Heart right ventricle (tissue), 16 donors: ENCODE data around the gene SPESP1. TPM values are rescaled to one million over a fixed set of nuclear protein-coding genes. Genes with fewer than 3 reads are reported as not detected.

ENCODE experiments used
- ATAC-seq, 8 donors: fragments of 200-7000 bp; cut with Tn5 transposase; one replicate each; pipeline ENCODE4 v1.9.1; 2020; ENCODE audit warnings: mild to moderate bottlenecking in 8 of 8, moderate library complexity in 8 of 8, moderate number of reproducible peaks in 1 of 8
- DNase-seq, 2 donors: peaks; one replicate each; pipeline ENCODE4 v3.0.0-alpha.2; 2020
- H3K27ac ChIP-seq, 10 donors: fragments of 200-600 bp; sonication (generic) in 2 of 10; one replicate each; pipeline versions ENCODE4 v1.5.0 to v1.8.0; 2020 to 2022; ENCODE audit warnings: mild to moderate bottlenecking in 3 of 10
- H3K27me3 ChIP-seq, 7 donors: fragments of 200-600 bp; one replicate each; pipeline ENCODE4 v1.8.0; 2021 to 2022; ENCODE audit warnings: mild to moderate bottlenecking in 2 of 7
- H3K36me3 ChIP-seq, 9 donors: fragments of 200-600 bp; sonication (generic) in 1 of 9; one replicate each; pipeline versions ENCODE4 v1.5.0 to v1.8.0; 2020 to 2022; ENCODE audit warnings: mild to moderate bottlenecking in 2 of 9
- H3K4me1 ChIP-seq, 9 donors: fragments of 200-600 bp; sonication (generic) in 1 of 9; one replicate each; pipeline versions ENCODE4 v1.5.0 to v1.8.0; 2020 to 2022; ENCODE audit warnings: mild to moderate bottlenecking in 4 of 9
- H3K4me3 ChIP-seq, 10 donors: fragments of 200-600 bp; sonication (generic) in 2 of 10; one replicate each; pipeline versions ENCODE4 v1.5.0 to v1.8.0; 2020 to 2022; ENCODE audit warnings: mild to moderate bottlenecking in 7 of 10, moderate library complexity in 2 of 10
- H3K9me3 ChIP-seq, 11 donors: fragments of 200-600 bp in 10 of 11; sonication (generic) in 2 of 11; one replicate each; pipeline versions ENCODE4 v1.5.0 to v1.8.0; 2013 to 2022; ENCODE audit warnings: mild to moderate bottlenecking in 2 of 11, control low read depth in 1 of 11, moderate library complexity in 1 of 11
- WGBS, 2 donors: extraction: QIAGEN DNeasy Blood & Tissue Kit; methylation state at CpG; one replicate each; pipeline ENCODE4 v1.1.7; 2013; ENCODE audit warnings: inconsistent platforms in 1 of 2; 5-methylcytosine and 5-hydroxymethylcytosine counted together
- intact Hi-C, 10 donors: fragments of 100-400 bp; cut with DNase I; formaldehyde crosslinking; loops; one replicate each; pipeline versions ENCODE4 v1.11.1 to v1.14.2; 2022
- polyA plus RNA-seq, 2 donors: library from polyadenylated mRNA; stranded (reverse); fragments of 200-250 nt; gene quantifications; one replicate each; pipeline ENCODE4 v1.2.3, GENCODE V29; 2013
- total RNA-seq, 10 donors: library from RNA; stranded (reverse); fragmentation: NEBNext Ultra II Directional in 3 of 10; extraction: Animal tissue kit (Norgen Biotek cat#: 25700) in 3 of 10; gene quantifications; one replicate each; pipeline versions ENCODE4 v1.2.1 to v1.2.4, GENCODE V29; 2021 to 2023
- TF ChIP-seq, protein P1 (sequence below), 9 donors: fragments of 200-600 bp; sonication (generic) in 2 of 9; IDR thresholded peaks; one replicate each; pipeline versions ENCODE4 v1.5.0 to v1.8.0; 2021 to 2022; ENCODE audit warnings: antibody characterized with exemption in 9 of 9, mild to moderate bottlenecking in 5 of 9, moderate library complexity in 1 of 9
- donor health status: Arrhythmogenic right ventricular cardiomyopathy.
- donor health status: ischemic (EF 13 %, LVEDD 7.1; RV severe dilation, severe dysfunction).
- donor health status: healthy with polysubstance abuse.
- donor health status: DM: no; HTN: yes; CAD: no.
- donor health status: DM: no; HTN: no; CAD: no.
- donor health status: ischemic (EF 25% LVEDD 6.9; RV normal size, moderate dysfunction).
- donor health status: ischemic (EF 25% LVEDD 5.7; RV mildly dilated, moderate dysfunction).
- donor health status: healthy.
- donor health status: DM: yes; HTN: yes; CAD: no.
- donor health status: Ischemic cardiomyopathy.
- donor health status: ischemic (EF 35%, LVEDD 5.7; RV mildly dilated, moderate dysfunction).
- donor health status: nonischemic (EF 11% LVEDD 7.7; RV severe dilation, severe dysfunction).
- donor health status: DM: yes; HTN: yes; CAD: no.
- donor health status: PGD.
- donor health status: ischemic (EF 29% LVEDD 5.4; RV normal size, mild dysfunction).
- donor health status: nonischemic (EF 23%, LVEDD 6.1; RV moderate dilation, normal function).

Gene SPESP1
- total and polyA plus RNA-seq, 12 donors, result 1.0 to 10.5 (median 4.8) TPM

DNA sequence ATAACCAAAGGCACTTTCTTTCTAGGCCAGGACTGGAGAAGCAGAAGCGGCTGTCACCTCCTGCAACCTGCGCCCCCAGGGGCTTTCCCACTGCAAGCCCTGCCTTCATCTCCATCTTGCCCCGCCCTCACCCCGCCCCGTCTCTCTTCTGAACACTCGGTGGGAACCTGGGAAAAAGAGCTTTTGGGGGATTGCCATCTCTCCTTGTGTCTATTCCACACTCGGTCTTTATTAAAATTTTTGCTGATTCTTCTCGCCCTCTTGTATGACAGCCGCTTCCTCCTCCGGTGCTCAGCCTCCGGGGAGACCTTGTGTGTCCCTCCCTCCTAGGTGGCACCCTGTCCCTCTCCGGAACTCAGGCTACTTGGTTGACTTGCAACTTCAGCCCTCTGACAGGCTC lies 41.9 kb upstream of the SPESP1 start:
- Histone ChIP-seq H3K36me3 (no peaks in the 10 kb centered on the region), H3K4me1 (peaks cover 0 to 11% (median 0%) of the 10 kb centered on the region in 9 donors), H3K9me3 (no peaks in the 10 kb centered on the region), H3K27me3 (peaks cover 0 to 12% (median 0%) of the 10 kb centered on the region in 7 donors), H3K4me3 (no peak overlapping the region), H3K27ac (no peak overlapping the region)
- DNase-seq (no peak), ATAC-seq (no peak)
- 62 to 64% methylated on average over 12 of the region's 12 CpGs for WGBS, 2 donors
- intact Hi-C loops, result no loop called here
- TF ChIP-seq, protein P1, sequence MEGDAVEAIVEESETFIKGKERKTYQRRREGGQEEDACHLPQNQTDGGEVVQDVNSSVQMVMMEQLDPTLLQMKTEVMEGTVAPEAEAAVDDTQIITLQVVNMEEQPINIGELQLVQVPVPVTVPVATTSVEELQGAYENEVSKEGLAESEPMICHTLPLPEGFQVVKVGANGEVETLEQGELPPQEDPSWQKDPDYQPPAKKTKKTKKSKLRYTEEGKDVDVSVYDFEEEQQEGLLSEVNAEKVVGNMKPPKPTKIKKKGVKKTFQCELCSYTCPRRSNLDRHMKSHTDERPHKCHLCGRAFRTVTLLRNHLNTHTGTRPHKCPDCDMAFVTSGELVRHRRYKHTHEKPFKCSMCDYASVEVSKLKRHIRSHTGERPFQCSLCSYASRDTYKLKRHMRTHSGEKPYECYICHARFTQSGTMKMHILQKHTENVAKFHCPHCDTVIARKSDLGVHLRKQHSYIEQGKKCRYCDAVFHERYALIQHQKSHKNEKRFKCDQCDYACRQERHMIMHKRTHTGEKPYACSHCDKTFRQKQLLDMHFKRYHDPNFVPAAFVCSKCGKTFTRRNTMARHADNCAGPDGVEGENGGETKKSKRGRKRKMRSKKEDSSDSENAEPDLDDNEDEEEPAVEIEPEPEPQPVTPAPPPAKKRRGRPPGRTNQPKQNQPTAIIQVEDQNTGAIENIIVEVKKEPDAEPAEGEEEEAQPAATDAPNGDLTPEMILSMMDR (IDR thresholded peaks at IDR 0.05), result no peak

DNA sequence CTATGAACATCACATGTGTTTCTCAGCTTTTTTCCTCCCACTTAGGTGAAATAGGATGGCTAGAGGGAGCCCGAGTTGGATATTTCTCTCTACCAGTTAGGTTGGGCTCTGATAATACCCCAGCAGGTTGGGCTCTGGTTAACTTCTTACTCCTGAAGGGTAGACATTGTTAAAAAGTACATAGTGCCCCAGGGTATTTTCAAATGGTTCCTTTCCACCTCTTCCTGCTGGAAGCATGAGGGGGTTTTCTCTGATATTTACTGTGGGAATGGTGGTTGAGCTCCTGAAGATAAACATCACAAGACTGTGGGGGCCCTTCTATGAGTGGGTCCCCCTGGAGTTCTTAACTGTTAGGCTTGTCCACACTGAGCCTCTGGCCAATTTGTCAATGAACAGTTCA lies 36.1 kb upstream of the SPESP1 start:
- Histone ChIP-seq H3K4me1 (no peaks in the 10 kb centered on the region), H3K27me3 (peaks cover 0 to 26% (median 3%) of the 10 kb centered on the region in 7 donors), H3K36me3 (no peaks in the 10 kb centered on the region), H3K27ac (no peak overlapping the region), H3K4me3 (no peak overlapping the region), H3K9me3 (no peaks in the 10 kb centered on the region)
- ATAC-seq (no peak), DNase-seq (no peak)
- intact Hi-C loops, result no loop called here
- TF ChIP-seq, protein P1 (IDR thresholded peaks at IDR 0.05), result no peak
- 57 to 68% methylated on average over 1 of the region's 1 CpG for WGBS, 2 donors

DNA sequence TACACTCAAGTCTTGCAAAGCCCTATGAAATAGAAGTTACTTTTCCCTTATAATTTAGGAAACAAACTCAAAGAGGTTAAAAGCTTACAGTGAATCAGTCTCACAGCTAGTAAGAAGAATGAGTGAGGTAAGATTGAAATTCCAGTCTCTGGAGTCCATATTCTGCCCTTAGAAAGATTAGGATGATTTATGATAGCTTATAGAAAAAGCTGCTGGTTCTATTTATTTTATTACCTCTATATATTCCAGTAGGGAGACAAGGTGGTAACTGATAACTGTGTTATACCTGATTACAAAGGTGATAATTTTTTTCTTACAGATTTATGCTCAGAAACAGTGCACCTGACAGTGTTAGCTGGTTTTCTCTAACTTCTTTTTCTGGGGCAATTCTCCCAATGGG lies 34.1 kb upstream of the SPESP1 start:
- H3K27me3 ChIP-seq, result peaks cover 0 to 14% (median 0%) of the 10 kb centered on the region in 7 donors
- H3K4me3 ChIP-seq, result no peak overlapping the region
- H3K9me3 ChIP-seq, result no peaks in the 10 kb centered on the region
- H3K36me3 ChIP-seq, result no peaks in the 10 kb centered on the region
- intact Hi-C loops, result no loop called here
- H3K4me1 ChIP-seq, result no peaks in the 10 kb centered on the region
- no peak for ATAC-seq
- TF ChIP-seq, protein P1 (IDR thresholded peaks at IDR 0.05), result no peak
- H3K27ac ChIP-seq, result no peak overlapping the region
- DNase-seq, result no peak

DNA sequence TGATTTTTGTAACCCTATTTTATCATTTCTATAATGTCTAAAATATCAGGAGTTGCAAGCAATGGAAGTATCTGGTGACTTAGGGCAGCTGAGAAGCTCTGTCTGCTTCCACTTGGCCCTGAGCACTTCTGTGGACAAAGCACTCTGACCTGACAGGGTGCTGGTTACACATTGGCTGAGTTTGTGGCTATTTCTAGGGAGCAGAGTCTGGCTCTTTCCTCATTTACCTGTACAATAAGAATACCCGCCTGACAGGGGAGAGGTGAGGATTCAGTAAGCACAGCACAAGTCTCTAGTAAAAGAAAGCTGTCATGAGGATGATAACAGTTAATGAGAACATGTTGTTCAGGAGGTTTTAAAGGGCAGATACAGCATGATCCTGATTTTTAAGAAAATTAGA lies 33.3 kb upstream of the SPESP1 start:
- H3K4me3 ChIP-seq, result no peak overlapping the region
- H3K27ac ChIP-seq, result no peak overlapping the region
- 76 to 87% methylated on average over 1 of the region's 1 CpG for WGBS, 2 donors
- TF ChIP-seq, protein P1 (IDR thresholded peaks at IDR 0.05), result no peak
- H3K9me3 ChIP-seq, result no peaks in the 10 kb centered on the region
- no peaks in the 10 kb centered on the region for H3K36me3 ChIP-seq
- intact Hi-C loops, result no loop called here
- peaks cover 0 to 18% (median 0%) of the 10 kb centered on the region in 7 donors for H3K27me3 ChIP-seq
- DNase-seq (no peak), ATAC-seq (no peak)
- H3K4me1 ChIP-seq, result no peaks in the 10 kb centered on the region
